Measurements from ENCODE around the gene GALNT9. TPM values are rescaled to one million over a fixed set of nuclear protein-coding genes. Genes with fewer than 3 reads are reported as not detected.

Gene GALNT9
- total and polyA plus RNA-seq, 2 donors (not counting 1 experiment from before 2014, with no cell fraction given): 0.10 to 2.8 TPM

DNA sequence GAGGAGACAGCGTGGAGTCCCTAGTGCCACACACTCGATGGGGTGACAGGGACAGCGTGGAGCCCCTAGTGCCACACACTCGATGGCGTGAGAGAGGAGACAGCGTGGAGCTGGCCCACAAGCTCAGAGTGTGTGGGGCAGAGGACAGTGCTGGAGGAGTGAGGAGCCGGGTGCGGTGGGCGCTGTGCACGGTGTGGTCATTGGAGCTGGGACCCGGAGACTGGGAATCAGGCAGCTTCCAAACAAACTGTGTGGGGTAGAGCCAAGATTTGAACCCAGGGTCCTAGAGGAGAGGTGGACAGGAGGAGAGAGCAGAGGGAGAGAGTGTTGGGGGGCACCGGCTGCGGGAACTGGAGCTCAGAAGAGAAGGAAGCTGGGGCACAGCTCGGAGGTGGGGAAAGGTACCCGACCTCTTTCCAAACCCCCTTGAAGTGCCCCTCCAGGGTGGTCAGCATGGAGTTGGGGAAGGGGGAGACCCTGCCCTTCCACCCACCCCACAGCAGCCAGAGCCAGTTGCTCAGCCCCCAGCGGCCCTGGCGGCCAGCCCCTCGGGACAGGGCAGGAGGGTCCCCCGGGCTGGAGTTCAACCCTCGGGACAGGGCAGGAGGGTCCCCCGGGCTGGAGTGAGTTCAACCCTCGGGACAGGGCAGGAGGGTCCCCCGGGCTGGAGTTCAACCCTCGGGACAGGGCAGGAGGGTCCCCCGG, 94.1 kb downstream of the GALNT9 start:
- no peak overlapping the region for H3K4me3 ChIP-seq (replicated peaks in 1 of 4; ENCODE audit: control extremely low read depth in 1 of 4, insufficient read depth in 1 of 4, low read depth in 3 of 4, low read length in 4 of 4)
- H3K4me1 ChIP-seq (ENCODE audit: control insufficient read depth, extremely low read depth, insufficient read depth, low read length): no peaks in the 10 kb centered on the region
- no peak overlapping the region for H3K9ac ChIP-seq (ENCODE audit: insufficient read depth, low read length)
- DNase-seq (ENCODE audit: low read depth in 2 of 2): no peak
- no peaks in the 10 kb centered on the region for H3K79me2 ChIP-seq (ENCODE audit: control insufficient read depth, insufficient read depth, low read length)
- H3K4me2 ChIP-seq (ENCODE audit: extremely low read depth, insufficient read depth, low read length): no peak overlapping the region
- no peak overlapping the region for H3K27ac ChIP-seq (ENCODE audit: insufficient read depth, low read length)
- TF ChIP-seq, protein P1, sequence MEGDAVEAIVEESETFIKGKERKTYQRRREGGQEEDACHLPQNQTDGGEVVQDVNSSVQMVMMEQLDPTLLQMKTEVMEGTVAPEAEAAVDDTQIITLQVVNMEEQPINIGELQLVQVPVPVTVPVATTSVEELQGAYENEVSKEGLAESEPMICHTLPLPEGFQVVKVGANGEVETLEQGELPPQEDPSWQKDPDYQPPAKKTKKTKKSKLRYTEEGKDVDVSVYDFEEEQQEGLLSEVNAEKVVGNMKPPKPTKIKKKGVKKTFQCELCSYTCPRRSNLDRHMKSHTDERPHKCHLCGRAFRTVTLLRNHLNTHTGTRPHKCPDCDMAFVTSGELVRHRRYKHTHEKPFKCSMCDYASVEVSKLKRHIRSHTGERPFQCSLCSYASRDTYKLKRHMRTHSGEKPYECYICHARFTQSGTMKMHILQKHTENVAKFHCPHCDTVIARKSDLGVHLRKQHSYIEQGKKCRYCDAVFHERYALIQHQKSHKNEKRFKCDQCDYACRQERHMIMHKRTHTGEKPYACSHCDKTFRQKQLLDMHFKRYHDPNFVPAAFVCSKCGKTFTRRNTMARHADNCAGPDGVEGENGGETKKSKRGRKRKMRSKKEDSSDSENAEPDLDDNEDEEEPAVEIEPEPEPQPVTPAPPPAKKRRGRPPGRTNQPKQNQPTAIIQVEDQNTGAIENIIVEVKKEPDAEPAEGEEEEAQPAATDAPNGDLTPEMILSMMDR (conservative IDR thresholded peaks at IDR 0.05 in 1 of 2, IDR thresholded peaks at IDR 0.05 in 1 of 2; ENCODE audit: low read depth in 1 of 2, low read length in 2 of 2): no peak
- no peak for TF ChIP-seq EZH2 (IDR thresholded peaks at IDR 0.05; ENCODE audit: low read length, missing control alignments)
- H4K20me1 ChIP-seq (ENCODE audit: control insufficient read depth, extremely low read depth, insufficient read depth, low read length): no peaks in the 10 kb centered on the region
- H2AFZ ChIP-seq (ENCODE audit: low read length): no peak overlapping the region
- no peaks in the 10 kb centered on the region for H3K27me3 ChIP-seq (ENCODE audit: control insufficient read depth, insufficient read depth, low read length)
- no peaks in the 10 kb centered on the region for H3K36me3 ChIP-seq (ENCODE audit: control insufficient read depth, insufficient read depth, low read length)
- no peaks in the 10 kb centered on the region for H3K9me3 ChIP-seq (ENCODE audit: control insufficient read depth, insufficient read depth, low read depth, low read length)

DNA sequence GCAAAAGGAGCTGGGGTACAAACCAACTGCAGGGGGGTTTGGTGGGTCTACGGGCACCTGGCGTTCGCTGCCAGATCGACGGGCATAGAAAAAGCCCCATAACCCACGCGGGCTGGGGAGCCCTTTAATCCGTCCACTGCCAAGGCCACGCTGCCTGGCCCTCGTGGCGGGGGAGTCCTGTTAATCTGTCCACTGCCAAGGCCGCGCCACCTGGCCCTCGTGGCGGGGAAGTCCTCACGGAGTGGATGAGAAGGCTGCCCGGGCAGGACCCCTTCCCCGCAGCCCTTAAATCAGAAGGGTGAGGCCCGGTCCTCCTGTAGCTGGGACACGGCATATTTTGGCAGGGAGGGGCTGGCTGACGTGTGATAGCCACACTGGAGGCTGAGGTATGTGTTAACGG, 99.0 kb downstream of the GALNT9 start:
- Histone ChIP-seq H4K20me1 (ENCODE audit: control insufficient read depth, extremely low read depth, insufficient read depth, low read length) (no peaks in the 10 kb centered on the region), H3K36me3 (ENCODE audit: control insufficient read depth, insufficient read depth, low read length) (no peaks in the 10 kb centered on the region), H3K4me2 (ENCODE audit: extremely low read depth, insufficient read depth, low read length) (no peak overlapping the region), H3K4me3 (replicated peaks in 1 of 4; ENCODE audit: control extremely low read depth in 1 of 4, insufficient read depth in 1 of 4, low read depth in 3 of 4, low read length in 4 of 4) (no peak overlapping the region), H3K4me1 (ENCODE audit: control insufficient read depth, extremely low read depth, insufficient read depth, low read length) (no peaks in the 10 kb centered on the region), H3K9me3 (ENCODE audit: control insufficient read depth, insufficient read depth, low read depth, low read length) (no peaks in the 10 kb centered on the region), H3K9ac (ENCODE audit: insufficient read depth, low read length) (no peak overlapping the region), H3K27me3 (ENCODE audit: control insufficient read depth, insufficient read depth, low read length) (no peaks in the 10 kb centered on the region), H3K79me2 (ENCODE audit: control insufficient read depth, insufficient read depth, low read length) (no peaks in the 10 kb centered on the region), H3K27ac (ENCODE audit: insufficient read depth, low read length) (no peak overlapping the region), H2AFZ (ENCODE audit: low read length) (no peak overlapping the region)
- no peak for DNase-seq (ENCODE audit: low read depth in 2 of 2)
- TF ChIP-seq, protein P1 (conservative IDR thresholded peaks at IDR 0.05 in 1 of 2, IDR thresholded peaks at IDR 0.05 in 1 of 2; ENCODE audit: low read depth in 1 of 2, low read length in 2 of 2): no peak
- no peak for TF ChIP-seq EZH2 (IDR thresholded peaks at IDR 0.05; ENCODE audit: low read length, missing control alignments)

DNA sequence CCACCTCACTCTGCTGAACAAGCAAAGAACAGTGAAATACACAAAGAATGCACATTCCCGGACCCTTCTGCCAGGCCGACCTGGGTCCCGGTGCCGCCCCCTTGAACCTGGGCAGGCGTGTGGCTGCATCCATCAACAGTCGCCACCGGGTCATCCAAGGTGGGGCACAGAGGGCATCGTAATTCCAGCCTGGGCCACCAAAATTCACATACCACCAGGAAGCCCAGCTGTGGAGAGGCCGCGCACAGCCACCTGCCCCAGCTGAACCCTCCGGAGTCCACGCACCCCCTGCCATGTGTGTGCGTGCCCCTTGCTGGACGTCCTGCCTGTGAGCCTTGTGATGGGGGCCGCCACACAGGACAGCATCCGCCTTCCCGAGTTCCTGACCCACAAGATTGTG, 99.5 kb downstream of the GALNT9 start:
- no peak overlapping the region for H3K4me3 ChIP-seq (replicated peaks in 1 of 4; ENCODE audit: control extremely low read depth in 1 of 4, insufficient read depth in 1 of 4, low read depth in 3 of 4, low read length in 4 of 4)
- no peaks in the 10 kb centered on the region for H4K20me1 ChIP-seq (ENCODE audit: control insufficient read depth, extremely low read depth, insufficient read depth, low read length)
- H3K79me2 ChIP-seq (ENCODE audit: control insufficient read depth, insufficient read depth, low read length): no peaks in the 10 kb centered on the region
- H3K9me3 ChIP-seq (ENCODE audit: control insufficient read depth, insufficient read depth, low read depth, low read length): no peaks in the 10 kb centered on the region
- no peak overlapping the region for H3K27ac ChIP-seq (ENCODE audit: insufficient read depth, low read length)
- H3K36me3 ChIP-seq (ENCODE audit: control insufficient read depth, insufficient read depth, low read length): no peaks in the 10 kb centered on the region
- no peak overlapping the region for H3K4me2 ChIP-seq (ENCODE audit: extremely low read depth, insufficient read depth, low read length)
- H3K4me1 ChIP-seq (ENCODE audit: control insufficient read depth, extremely low read depth, insufficient read depth, low read length): no peaks in the 10 kb centered on the region
- no peaks in the 10 kb centered on the region for H3K27me3 ChIP-seq (ENCODE audit: control insufficient read depth, insufficient read depth, low read length)
- no peak overlapping the region for H3K9ac ChIP-seq (ENCODE audit: insufficient read depth, low read length)
- no peak for DNase-seq (ENCODE audit: low read depth in 2 of 2)
- TF ChIP-seq, protein P1 (conservative IDR thresholded peaks at IDR 0.05 in 1 of 2, IDR thresholded peaks at IDR 0.05 in 1 of 2; ENCODE audit: low read depth in 1 of 2, low read length in 2 of 2): no peak
- TF ChIP-seq EZH2 (IDR thresholded peaks at IDR 0.05; ENCODE audit: low read length, missing control alignments): no peak
- H2AFZ ChIP-seq (ENCODE audit: low read length): no peak overlapping the region
